GM18498 (cell line): ENCODE results near the gene TMEM161B.
"Not testable (repeated sequence)": the region's sequence is repeated elsewhere in the genome, so short reads cannot be mapped to it uniquely, and the experiment has no call there.

Experiments used
- ATAC-seq: cut with Tn5 transposase; IDR thresholded peaks from one replicate; pipeline ENCODE4 v1.9.1; 2021; ENCODE audit warnings: mild to moderate bottlenecking, moderate library complexity; ENCODE audit not compliant: unreplicated experiment

Gene TMEM161B

GRCh38 chr5:88188458-88189132 lies 80.0 kb downstream of the TMEM161B start:
- ATAC-seq, result no peak

GRCh38 chr5:88183255-88183654 lies 85.4 kb downstream of the TMEM161B start:
- ATAC-seq, result no peak

GRCh38 chr5:88177486-88177885 lies 91.2 kb downstream of the TMEM161B start:
- not testable (repeated sequence) for ATAC-seq

GRCh38 chr5:88172847-88173758 lies 95.5 kb downstream of the TMEM161B start:
- no peak for ATAC-seq

GRCh38 chr5:88159591-88159990 lies 109.1 kb downstream of the TMEM161B start:
- ATAC-seq, result no peak

- no peak for ATAC-seq
These were observed 110.6 kb downstream of the TMEM161B start for GRCh38 chr5:88158056-88158455.

- no peak for ATAC-seq
These were observed 113.8 kb downstream of the TMEM161B start for GRCh38 chr5:88154891-88155290.

GRCh38 chr5:88150747-88151146 lies 117.9 kb downstream of the TMEM161B start:
- no peak for ATAC-seq

- no peak for ATAC-seq
These were observed 122.8 kb downstream of the TMEM161B start for GRCh38 chr5:88145611-88146467.

GRCh38 chr5:88145221-88145610 lies 123.4 kb downstream of the TMEM161B start:
- ATAC-seq, result no peak
